IMR-90 (cell line): Measurements from ENCODE around the gene KIAA0232. TPM values are rescaled to one million over a fixed set of nuclear protein-coding genes. Genes with fewer than 3 reads are reported as not detected.

Experiments used
- ATAC-seq: fragments of 200-7000 bp; cut with Tn5 transposase; 2 replicates; pipeline ENCODE4 v1.9.1; 2020; ENCODE audit warnings: low read depth, mild to moderate bottlenecking, moderate library complexity
- BruUV-seq: library from RNA; stranded (reverse); fragments of 400-500 nt; replicated peaks from 2 replicates; lab custom pipeline; 2021; lab: Mats Ljungman, UMichigan
- CTCF ChIA-PET: fragments of 300-600 bp; formaldehyde crosslinking; extraction: SDS; loops from one replicate; lab custom pipeline; 2021; ENCODE audit warnings: antibody characterized with exemption; lab: Yijun Ruan, JAX
- POLR2A ChIA-PET: fragments of 300-600 bp; sonication (Branson Sonifier 250); formaldehyde crosslinking; loops from one replicate; lab custom pipeline; 2022; ENCODE audit warnings: antibody characterized with exemption; ENCODE audit not compliant: unreplicated experiment; lab: Charles Lee
- DNase-seq: peaks from one replicate; pipeline ENCODE4 v3.0.0; 2013
- H2AFZ ChIP-seq: replicated peaks from 2 replicates; pipeline ENCODE3; 2013; ENCODE audit warnings: low read length, mild to moderate bottlenecking; ENCODE audit not compliant: poor library complexity
- H2AK5ac ChIP-seq: 2 replicates; pipeline ENCODE4 v1.6.1; 2013; ENCODE audit warnings: low read depth, low read length, inconsistent platforms
- H2AK9ac ChIP-seq: replicated peaks from 2 replicates; pipeline ENCODE3; 2013; ENCODE audit warnings: mild to moderate bottlenecking, low read depth, low read length, moderate library complexity; ENCODE audit not compliant: poor library complexity
- H2BK120ac ChIP-seq: 2 replicates; pipeline ENCODE4 v1.6.1; 2013; ENCODE audit warnings: low read depth, low read length, inconsistent platforms
- H2BK15ac ChIP-seq: 3 replicates; pipeline ENCODE4 v1.6.1; 2013; ENCODE audit warnings: low read depth, low read length, inconsistent platforms
- H2BK20ac ChIP-seq: 2 replicates; pipeline ENCODE4 v1.6.1; 2013; ENCODE audit warnings: low read depth, mild to moderate bottlenecking, inconsistent platforms, low read length, moderate library complexity
- H2BK5ac ChIP-seq: 2 replicates; pipeline ENCODE4 v1.6.1; 2013; ENCODE audit warnings: mild to moderate bottlenecking, low read depth, low read length, inconsistent platforms; ENCODE audit not compliant: poor library complexity, severe bottlenecking
- H3K14ac ChIP-seq: replicated peaks from 2 replicates; pipeline ENCODE4 v1.6.1; 2013; ENCODE audit warnings: low read depth, low read length, inconsistent platforms
- H3K18ac ChIP-seq: 2 replicates; pipeline ENCODE4 v1.6.1; 2013; ENCODE audit warnings: low read depth, low read length, control low read depth
- H3K23ac ChIP-seq: 2 replicates; pipeline ENCODE4 v1.6.1; 2013; ENCODE audit warnings: low read depth, low read length, inconsistent platforms
- H3K27ac ChIP-seq: 2 replicates; pipeline ENCODE4 v1.5.1; 2013; ENCODE audit warnings: mild to moderate bottlenecking, control low read depth, low read length; ENCODE audit not compliant: insufficient read depth
- H3K27me3 ChIP-seq: 2 replicates; pipeline ENCODE4 v1.6.1; 2013; ENCODE audit warnings: low read length; ENCODE audit not compliant: control insufficient read depth, insufficient read depth
- H3K36me3 ChIP-seq: 2 replicates; pipeline ENCODE4 v1.6.1; 2013; ENCODE audit warnings: low read length, mixed read lengths; ENCODE audit not compliant: control insufficient read depth, insufficient read depth
- H3K4ac ChIP-seq: 2 replicates; pipeline ENCODE4 v1.6.1; 2013; ENCODE audit warnings: low read depth, low read length, inconsistent platforms
- H3K4me1 ChIP-seq: 2 replicates; pipeline ENCODE4 v1.6.1; 2013; ENCODE audit warnings: low read length, mixed read lengths; ENCODE audit not compliant: control insufficient read depth, insufficient read depth
- H3K4me2 ChIP-seq: 2 replicates; pipeline ENCODE4 v1.6.1; 2013; ENCODE audit warnings: low read depth, mild to moderate bottlenecking, control low read depth, low read length, moderate library complexity
- H3K4me3 ChIP-seq: 2 replicates; pipeline ENCODE4 v1.5.1; 2013; ENCODE audit warnings: low read depth, mild to moderate bottlenecking, control low read depth, low read length, moderate library complexity; ENCODE audit not compliant: insufficient read depth
- H3K56ac ChIP-seq: 2 replicates; pipeline ENCODE4 v1.6.1; 2013; ENCODE audit warnings: low read length, inconsistent platforms; ENCODE audit not compliant: insufficient read depth; ENCODE audit errors: extremely low read depth
- H3K79me1 ChIP-seq, 2 experiments: 2 replicates each; pipeline ENCODE4 v1.6.1; 2013; ENCODE audit warnings: low read length in 2 of 2, inconsistent platforms in 1 of 2, low read depth in 1 of 2
- H3K9ac ChIP-seq: 2 replicates; pipeline ENCODE4 v1.6.1; 2013; ENCODE audit warnings: low read depth, low read length, control low read depth
- H3K9me1 ChIP-seq: 2 replicates; pipeline ENCODE4 v1.6.1; 2013; ENCODE audit warnings: low read length, inconsistent platforms; ENCODE audit not compliant: insufficient read depth
- H3K9me3 ChIP-seq: 2 replicates; pipeline ENCODE4 v1.6.1; 2013; ENCODE audit warnings: low read length; ENCODE audit not compliant: control insufficient read depth, insufficient read depth
- H4K20me1 ChIP-seq: 2 replicates; pipeline ENCODE4 v1.6.1; 2013; ENCODE audit warnings: low read length, inconsistent platforms; ENCODE audit not compliant: insufficient read depth
- H4K5ac ChIP-seq: 2 replicates; pipeline ENCODE4 v1.6.1; 2013; ENCODE audit warnings: mild to moderate bottlenecking, low read depth, low read length, control low read depth
- H4K8ac ChIP-seq, 2 experiments: 2 replicates each; pipeline ENCODE4 v1.6.1; 2013; ENCODE audit warnings: low read depth in 2 of 2, low read length in 2 of 2, control low read depth in 1 of 2, inconsistent platforms in 1 of 2
- H4K91ac ChIP-seq: 2 replicates; pipeline ENCODE4 v1.6.1; 2013; ENCODE audit warnings: low read depth, low read length, inconsistent platforms; ENCODE audit not compliant: insufficient read depth
- CEBPB ChIP-seq: IDR thresholded peaks from 2 replicates; pipeline ENCODE4 v1.6.1; 2012; ENCODE audit warnings: low read depth, low read length, improper control_type of control experiment
- FOS ChIP-seq: fragments of 150-350 bp; IDR thresholded peaks from 2 replicates; pipeline ENCODE4 v1.6.1; 2016; ENCODE audit warnings: low read depth, low read length
- MXI1 ChIP-seq: IDR thresholded peaks from 2 replicates; pipeline ENCODE4 v1.6.1; 2012; ENCODE audit warnings: low read depth, mild to moderate bottlenecking, low read length, moderate library complexity, borderline replicate concordance
- RAD21 ChIP-seq: IDR thresholded peaks from 2 replicates; pipeline ENCODE4 v1.6.1; 2012; ENCODE audit warnings: low read length, improper control_type of control experiment
- RCOR1 ChIP-seq: IDR thresholded peaks from 2 replicates; pipeline ENCODE4 v1.6.1; 2012; ENCODE audit warnings: mild to moderate bottlenecking, low read length, improper control_type of control experiment; ENCODE audit not compliant: insufficient replicate concordance
- WGBS, 2 experiments: methylation state at CpG; one replicate each; pipeline versions ENCODE4 v1.1.5 to v1.1.7; 2013; ENCODE audit warnings: missing lambda C conversion rate in 2 of 2; ENCODE audit not compliant: insufficient read length in 1 of 2; ENCODE audit errors: extremely low coverage in 2 of 2; 5-methylcytosine and 5-hydroxymethylcytosine counted together
- dilution Hi-C: fragments of 300-500 bp; cut with HindIII; formaldehyde crosslinking; loops from one replicate; pipeline ENCODE4 v1.14.3; 2018; ENCODE audit warnings: low sequenced_read_pairs; ENCODE audit not compliant: unreplicated experiment
- in situ Hi-C: fragments of 300-500 bp; cut with MboI; formaldehyde crosslinking; loops from 3 replicates; pipeline ENCODE4 v1.14.3; 2019; ENCODE audit warnings: low sequenced_read_pairs, inconsistent platforms, mixed read lengths
- intact Hi-C: fragments of 100-400 bp; cut with micrococcal nuclease; formaldehyde crosslinking; loops from 2 replicates; pipeline ENCODE4 v1.10.0; 2022
- polyA plus RNA-seq, 3 experiments: library from polyadenylated mRNA; depleted of rRNA; stranded (reverse); fragments of >200 nt; gene quantifications; 2 replicates each; pipeline ENCODE4 v1.2.3, GENCODE V29; 2012; ENCODE audit warnings: low replicate concordance in 1 of 3
- total RNA-seq: library from RNA; depleted of rRNA; stranded (reverse); fragments of >200 nt; gene quantifications from 2 replicates; pipeline ENCODE4 v1.2.3, GENCODE V29; 2012
- TF ChIP-seq, protein P1 (sequence below): fragments of 150-350 bp; IDR thresholded peaks from 2 replicates; pipeline ENCODE4 v1.6.1; 2017; ENCODE audit warnings: mild to moderate bottlenecking, antibody characterized with exemption, low read length, low read depth

The KIAA0232 gene
- total and polyA plus RNA-seq, 2 of the 4 experiments (the other 2 are of a cell fraction): 6.8 to 19.5 TPM

- 80% methylated on average over 1 of the region's 4 CpGs; no CpG with 5 or more reads in 1 of the 2 experiments for WGBS, 2 experiments
- no peaks in the 10 kb centered on the region; the same call in 1 of the 2 replicates for H3K9me3 ChIP-seq
- ChIA-PET POLR2A (no interaction called here), CTCF (interaction anchor here (1.2 kb wide), 1 partner anchor 16 kb away, joined by 3 read pairs; no protein-coding TSS in a partner anchor)
- no peak overlapping the region for H2AK5ac ChIP-seq
- H3K23ac ChIP-seq: no peak overlapping the region
- BruUV-seq: no TSS peak
- no peak overlapping the region for H2BK120ac ChIP-seq
- no peak overlapping the region for H3K27ac ChIP-seq
- no peak overlapping the region for H3K4ac ChIP-seq
- no peaks in the 10 kb centered on the region for H3K36me3 ChIP-seq
- H3K14ac ChIP-seq: no peak overlapping the region
- H4K5ac ChIP-seq: no peak overlapping the region
- no peak overlapping the region for H2BK20ac ChIP-seq
- H4K8ac ChIP-seq: no peak overlapping the region
- intact Hi-C loops (no loop called here), in situ Hi-C loops (no loop called here), dilution Hi-C loops (no loop called here)
- DNase-seq (peak; percentile 37), ATAC-seq (peak; percentile 68)
- H3K18ac ChIP-seq: no peak overlapping the region
- H3K4me2 ChIP-seq: no peak overlapping the region
- H2AK9ac ChIP-seq: no peak overlapping the region
- no peak overlapping the region for H3K4me3 ChIP-seq
- peaks cover 32% of the 10 kb centered on the region for H3K27me3 ChIP-seq
- H3K9me1 ChIP-seq: no peaks in the 10 kb centered on the region
- no peaks in the 10 kb centered on the region for H4K20me1 ChIP-seq
- H3K9ac ChIP-seq: no peak overlapping the region
- no peak overlapping the region for H4K91ac ChIP-seq
- no peak overlapping the region for H3K56ac ChIP-seq
- H3K4me1 ChIP-seq: peaks cover 3% of the 10 kb centered on the region
- no peak overlapping the region for H2BK15ac ChIP-seq
- no peaks in the 10 kb centered on the region for H3K79me1 ChIP-seq
- TF ChIP-seq, protein P1, sequence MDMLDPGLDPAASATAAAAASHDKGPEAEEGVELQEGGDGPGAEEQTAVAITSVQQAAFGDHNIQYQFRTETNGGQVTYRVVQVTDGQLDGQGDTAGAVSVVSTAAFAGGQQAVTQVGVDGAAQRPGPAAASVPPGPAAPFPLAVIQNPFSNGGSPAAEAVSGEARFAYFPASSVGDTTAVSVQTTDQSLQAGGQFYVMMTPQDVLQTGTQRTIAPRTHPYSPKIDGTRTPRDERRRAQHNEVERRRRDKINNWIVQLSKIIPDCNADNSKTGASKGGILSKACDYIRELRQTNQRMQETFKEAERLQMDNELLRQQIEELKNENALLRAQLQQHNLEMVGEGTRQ: no peak
- TF ChIP-seq RCOR1 (no peak), CEBPB (no peak), MXI1 (no peak), FOS (peak; percentile 25; the same call in 1 of the 2 replicates), RAD21 (no peak)
- H2BK5ac ChIP-seq: no peak overlapping the region
- H2AFZ ChIP-seq: peak overlapping the region; percentile 75
Measured at GRCh38 chr4:6768539-6768905, 14.0 kb upstream of the KIAA0232 start.
